Middle frontal gyrus (tissue), 1 donor: Measurements from ENCODE around the gene CCS.
"Not testable (repeated sequence)": the region's sequence is repeated elsewhere in the genome, so short reads cannot be mapped to it uniquely, and the experiment has no call there.

Experiments used
- DNase-seq: peaks from one replicate; pipeline ENCODE4 v3.0.0-alpha.2; 2015; ENCODE audit warnings: low spot score; ENCODE audit errors: extremely low spot score

CCS gene, protein sequence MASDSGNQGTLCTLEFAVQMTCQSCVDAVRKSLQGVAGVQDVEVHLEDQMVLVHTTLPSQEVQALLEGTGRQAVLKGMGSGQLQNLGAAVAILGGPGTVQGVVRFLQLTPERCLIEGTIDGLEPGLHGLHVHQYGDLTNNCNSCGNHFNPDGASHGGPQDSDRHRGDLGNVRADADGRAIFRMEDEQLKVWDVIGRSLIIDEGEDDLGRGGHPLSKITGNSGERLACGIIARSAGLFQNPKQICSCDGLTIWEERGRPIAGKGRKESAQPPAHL

DNA sequence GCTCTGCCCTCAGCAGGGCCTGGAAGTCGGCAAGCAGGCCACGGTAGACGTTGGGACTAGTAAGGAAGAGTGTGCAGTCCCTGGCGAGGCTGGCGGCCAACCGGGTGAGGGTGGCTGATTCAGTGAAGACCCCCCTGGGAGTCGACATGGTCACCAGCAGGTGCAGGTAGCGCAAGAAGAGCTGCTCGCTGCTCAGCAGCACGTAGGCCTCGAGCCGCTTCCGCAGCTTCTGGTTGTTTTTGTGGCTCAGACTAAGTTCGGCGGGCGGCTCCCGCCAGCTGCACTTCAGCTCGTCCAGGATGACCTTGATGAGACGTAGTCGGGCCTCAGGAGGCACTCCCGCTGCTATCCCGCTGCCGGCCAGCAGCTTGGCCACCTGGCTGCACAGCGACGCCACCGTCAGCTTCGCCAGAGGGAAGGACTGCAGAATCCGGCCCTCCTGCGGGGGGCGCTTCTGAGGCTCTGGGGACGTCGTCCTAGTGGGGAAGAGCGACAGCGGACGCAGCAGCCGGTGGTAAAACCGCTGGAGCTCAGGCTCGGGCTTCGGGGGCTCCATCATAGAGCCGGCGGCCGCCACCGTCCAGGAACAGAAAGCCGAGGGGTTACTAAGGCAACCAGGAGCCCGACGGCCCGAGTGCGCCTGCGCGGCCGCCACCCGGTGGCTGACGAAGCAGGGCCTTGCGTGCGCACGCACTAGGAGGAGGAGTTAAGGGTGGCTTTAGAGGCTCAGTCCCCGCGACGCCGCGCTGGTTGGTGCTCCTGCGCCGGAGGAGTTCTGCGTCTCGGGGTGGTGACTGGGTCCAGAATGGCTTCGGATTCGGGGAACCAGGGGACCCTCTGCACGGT, at the start of gene CCS, which contains the start of gene CCDC87:
CCS (plus strand) TSS at position 729 of the 846 bp plus-strand sequence; CDS start at position 806, 77 bp downstream.
CCDC87 (minus strand) TSS at position 607 of the 846 bp plus-strand sequence; CDS start at position 559, 48 bp downstream.
- peak; percentile 89 for DNase-seq

DNA sequence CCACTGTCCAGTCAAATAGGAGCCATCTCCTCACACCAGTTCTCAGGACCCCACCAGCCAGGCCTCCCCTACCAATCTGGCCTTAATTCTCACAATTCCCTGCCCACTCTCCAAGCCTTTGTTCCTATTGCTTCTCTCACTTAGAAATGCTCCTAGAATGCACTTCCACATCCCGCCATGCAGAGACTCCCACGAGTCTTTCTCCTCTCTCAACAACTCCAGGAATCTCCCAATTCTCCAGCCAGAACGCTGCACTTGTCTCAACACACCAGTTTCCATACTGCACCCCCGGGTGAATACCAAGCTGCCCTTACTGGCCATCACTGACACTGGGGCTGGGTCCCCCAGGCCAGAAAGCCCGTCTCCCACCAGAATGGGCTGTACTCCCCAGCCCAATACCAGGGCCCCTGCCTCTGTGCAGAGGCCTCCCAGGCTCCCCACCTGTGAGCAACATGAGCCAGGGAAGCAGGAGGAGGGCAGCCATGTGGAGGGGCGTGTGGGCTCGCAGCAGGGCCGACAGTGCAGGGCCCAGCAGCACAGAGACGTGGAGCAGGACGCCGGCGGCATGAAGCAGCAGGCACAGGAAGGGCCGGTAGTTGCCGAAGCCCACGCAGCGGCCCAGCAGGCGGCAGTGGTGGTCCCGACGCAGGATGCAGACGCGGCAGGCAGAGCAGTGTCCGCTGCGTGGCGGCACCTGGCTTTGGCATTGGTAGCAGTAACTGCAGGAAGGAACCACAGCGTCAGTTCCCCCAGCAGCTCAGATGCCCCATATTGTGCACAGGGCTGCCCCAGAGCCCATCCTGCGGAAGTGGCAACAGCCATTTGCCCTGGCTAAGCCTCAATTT, 49.5 kb upstream of the CCS start:
- DNase-seq = no peak

DNA sequence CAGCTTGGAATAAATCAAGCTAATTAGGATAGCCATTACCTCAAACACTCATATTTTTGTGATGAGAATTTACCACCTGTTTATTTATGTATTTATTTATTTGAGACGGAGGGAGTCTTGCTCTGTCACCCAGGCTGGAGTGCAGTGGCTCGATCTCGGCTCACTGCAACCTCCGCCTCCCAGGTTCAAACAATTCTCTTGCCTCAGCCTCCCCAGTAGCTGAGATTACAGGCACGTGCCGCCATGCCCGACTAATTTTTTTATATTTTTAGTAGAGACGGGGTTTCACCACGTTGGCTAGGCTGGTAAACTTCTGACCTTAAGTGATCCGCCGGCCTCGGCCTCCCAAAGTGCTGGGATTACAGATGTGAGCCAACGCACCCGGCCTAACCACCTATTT, 48.0 kb upstream of the CCS start:
- not testable (repeated sequence) for DNase-seq

DNA sequence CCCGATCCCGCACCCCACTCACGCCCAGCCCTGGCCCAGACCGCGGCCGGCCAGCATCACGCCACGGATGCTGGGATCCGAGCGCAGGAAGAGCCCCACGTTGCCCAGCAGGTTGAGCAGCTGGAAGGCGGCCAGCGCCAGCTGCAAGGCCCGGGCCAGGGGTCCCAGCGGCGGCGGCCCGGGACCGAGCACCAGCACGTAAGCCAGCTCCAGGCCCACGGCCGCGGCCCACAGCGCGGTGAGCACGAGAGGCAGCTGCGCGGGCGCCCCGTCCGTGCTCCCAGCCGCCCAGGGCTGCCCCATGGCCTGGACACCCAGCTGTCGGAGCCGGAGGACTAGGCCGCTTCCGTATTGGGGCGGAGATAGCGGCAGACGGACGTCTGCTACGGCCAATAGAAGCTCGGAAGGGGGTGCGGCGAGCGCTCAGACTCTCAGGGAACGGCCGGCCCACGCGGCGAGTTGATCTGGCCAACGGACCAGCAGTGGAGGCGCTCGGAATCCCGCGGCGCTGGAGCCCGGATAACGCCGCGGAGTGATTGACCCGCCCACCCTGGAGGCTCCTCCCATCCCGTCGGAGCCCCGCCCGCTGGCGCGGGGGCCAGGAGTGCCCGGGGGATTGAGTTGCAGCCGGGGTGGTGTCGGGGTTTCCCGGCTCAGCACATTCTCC, 47.2 kb upstream of the CCS start, which contains the start of gene ZDHHC24:
ZDHHC24 (minus strand) TSS at position 348 of the 667 bp plus-strand sequence; CDS start at position 303, 45 bp downstream.
- DNase-seq = peak; percentile 93

DNA sequence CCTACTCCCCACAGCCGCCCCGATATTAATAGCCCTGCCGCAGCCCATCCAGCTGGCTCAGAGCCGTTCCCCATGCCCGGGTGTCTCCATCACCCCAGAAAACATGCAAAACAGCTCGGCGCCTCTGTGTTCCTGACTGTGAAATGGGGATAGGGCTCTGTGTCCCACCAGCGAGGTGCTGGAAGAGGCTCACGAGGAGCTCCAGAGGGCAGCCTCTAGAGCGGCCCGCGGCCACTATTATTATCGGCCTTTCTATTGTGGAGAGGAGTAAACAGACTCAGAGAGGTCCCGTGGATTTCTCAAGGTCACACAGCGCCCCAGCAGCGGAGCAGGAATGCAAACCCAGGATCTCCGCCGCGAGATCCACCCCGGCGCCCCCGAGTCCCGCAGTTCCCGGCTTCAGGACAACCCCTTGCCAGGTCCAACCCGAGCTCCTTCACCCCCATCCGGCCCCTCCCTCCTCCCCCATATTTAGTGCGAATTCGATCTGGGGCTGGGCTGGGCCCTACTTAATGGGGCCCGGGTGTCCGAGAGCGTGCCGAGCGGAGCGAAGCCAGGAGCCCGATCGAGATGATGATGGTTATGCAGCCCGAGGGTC, 46.5 kb upstream of the CCS start, which contains the start of gene ACTN3:
ACTN3 (plus strand) TSS at position 536 of the 598 bp plus-strand sequence; CDS start at position 571, 35 bp downstream.
- no peak for DNase-seq

DNA sequence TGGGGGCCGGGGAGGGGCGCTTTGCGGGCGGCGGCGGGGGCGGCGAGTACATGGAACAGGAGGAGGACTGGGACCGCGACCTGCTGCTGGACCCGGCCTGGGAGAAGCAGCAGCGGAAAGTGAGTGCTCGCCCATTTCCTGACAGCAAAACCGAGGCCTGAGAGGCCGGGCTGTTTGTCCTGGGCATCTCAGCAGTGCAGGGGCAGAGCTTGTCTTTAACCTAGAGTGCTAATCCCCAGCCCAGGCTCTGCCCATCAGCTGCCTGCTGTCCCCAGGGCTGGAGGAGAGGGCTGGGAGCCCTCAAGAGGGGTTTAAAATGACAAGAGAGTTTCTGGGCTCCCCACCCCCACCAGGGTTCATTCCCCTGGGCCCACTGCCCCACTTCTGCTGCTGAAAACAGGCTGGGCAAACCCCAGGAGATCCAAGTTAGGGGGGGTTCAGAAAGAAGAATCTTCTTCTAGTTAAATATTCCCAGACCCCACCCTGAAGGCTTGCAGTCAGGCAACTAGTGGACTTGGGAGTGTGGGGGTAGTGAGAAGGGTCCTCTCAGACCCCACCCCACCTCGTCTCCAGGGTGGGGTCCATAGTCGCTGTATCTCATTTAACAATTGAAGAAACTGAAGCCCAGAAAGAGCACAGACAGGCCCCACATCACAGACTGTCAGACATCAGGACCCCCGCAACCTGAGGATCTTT, 45.9 kb upstream of the CCS start:
- DNase-seq = no peak

DNA sequence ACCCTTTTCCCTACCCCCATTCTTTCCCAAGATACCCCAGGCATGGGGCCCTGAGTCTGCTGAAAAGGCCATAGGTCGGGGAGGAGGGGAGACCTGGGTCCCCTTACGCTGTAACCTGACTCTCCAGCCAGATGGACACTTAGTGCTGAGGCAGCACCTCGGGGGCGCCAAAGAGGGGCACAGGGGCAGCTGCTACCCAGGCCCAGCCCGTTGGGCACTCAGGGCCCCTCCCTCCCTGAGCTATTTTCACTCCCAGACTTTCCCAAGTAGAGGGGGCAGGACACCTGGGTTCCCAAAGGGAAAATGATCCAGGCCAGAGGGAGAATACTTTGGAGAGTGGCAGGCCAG, 45.3 kb upstream of the CCS start:
- DNase-seq = no peak

DNA sequence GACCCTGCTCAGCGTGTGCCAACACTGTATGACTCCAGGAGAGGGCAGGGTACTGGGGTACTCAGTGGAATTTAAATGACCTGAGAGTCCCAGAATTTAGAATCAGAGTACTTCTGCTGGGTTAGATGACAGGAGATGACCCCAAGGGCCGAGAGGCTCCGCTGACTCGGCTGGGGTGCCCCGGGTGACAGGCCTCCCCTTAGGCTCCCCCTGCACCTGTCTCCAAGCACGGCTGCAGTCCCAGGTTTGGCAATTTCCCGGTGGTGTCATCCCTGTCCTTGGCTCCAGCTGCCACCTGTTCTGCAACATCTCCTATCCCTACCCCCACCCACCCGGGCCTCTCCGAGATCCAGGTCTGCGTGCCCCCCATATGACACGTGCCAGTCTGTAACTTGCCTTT, 44.9 kb upstream of the CCS start:
- no peak for DNase-seq

DNA sequence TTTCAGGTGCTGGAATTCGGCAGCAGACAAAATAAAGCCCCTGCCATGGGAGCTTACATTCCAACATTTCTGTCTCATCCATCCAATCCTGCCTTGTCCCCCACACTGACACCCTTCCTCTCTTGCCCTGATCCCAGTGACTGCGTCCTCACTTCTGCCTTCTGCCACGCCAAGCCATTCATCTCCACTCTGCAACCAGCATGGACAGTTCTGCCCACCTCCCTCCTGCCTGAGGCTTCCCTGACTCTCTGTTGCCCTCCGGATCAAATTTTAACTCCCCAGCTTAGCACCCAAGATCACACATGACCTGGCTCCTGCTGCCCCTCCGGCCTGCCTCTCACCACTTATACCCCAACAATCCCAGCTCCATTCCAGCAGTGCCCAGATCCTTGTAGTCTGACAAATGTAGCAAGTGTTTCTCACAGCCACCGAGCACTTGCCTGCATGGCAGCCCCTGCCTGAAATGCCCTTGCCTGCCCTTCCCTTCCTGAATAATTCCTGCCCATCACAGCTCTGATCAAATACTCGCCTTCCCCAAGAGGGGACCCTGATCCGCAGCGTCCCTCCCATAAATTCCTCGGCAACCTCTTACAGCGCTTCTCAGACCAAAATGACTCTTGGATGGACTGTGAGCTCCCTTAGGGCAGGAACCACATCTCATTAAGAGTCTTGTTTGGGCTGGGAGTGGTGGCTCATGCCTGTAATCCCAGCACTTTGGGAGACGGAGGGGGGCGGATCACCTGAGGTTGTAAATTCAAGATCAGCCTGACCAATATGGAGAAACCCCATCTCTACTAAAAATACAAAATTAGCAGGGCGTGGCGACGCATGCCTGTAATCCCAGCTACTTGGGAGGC, 44.0 kb upstream of the CCS start:
- no peak for DNase-seq

DNA sequence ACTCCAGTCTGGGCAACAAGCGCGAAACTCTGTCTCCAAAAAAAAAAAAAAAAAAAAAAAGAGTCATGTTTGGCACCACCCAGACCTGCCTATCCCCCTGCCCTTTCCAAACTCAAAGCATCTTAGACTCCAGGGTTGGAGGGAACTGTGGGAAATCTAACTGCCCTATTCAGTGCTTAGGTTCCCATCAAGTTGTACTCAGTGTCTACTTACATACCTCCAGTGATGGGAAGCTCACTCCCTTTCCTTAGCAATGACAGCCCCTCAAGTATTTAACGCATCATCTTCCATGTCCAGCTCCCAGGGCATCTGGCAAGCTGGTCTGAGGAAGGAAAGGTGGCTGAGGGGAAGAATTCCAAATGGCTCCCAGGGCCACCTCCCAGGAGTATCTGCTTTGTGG, 43.3 kb upstream of the CCS start:
- no peak for DNase-seq

DNA sequence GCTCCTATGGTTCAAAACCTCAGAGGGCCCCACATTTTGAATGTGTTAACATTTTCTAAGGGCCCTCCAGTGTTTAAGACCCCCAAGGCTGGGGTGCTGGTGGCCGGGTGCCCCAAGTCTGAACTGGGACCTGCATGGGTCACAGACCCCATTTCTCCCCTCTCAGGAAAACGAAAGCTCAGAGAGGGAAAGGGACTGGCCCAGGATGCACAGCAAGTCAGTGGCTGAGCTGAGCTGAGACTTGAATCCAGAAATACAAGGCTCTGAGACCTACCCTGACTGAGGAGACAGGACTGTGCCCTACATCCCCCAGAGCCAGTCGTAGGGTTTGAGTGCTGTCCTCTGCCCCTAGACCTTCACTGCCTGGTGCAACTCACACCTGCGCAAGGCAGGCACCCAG, 42.1 kb upstream of the CCS start:
- no peak for DNase-seq

DNA sequence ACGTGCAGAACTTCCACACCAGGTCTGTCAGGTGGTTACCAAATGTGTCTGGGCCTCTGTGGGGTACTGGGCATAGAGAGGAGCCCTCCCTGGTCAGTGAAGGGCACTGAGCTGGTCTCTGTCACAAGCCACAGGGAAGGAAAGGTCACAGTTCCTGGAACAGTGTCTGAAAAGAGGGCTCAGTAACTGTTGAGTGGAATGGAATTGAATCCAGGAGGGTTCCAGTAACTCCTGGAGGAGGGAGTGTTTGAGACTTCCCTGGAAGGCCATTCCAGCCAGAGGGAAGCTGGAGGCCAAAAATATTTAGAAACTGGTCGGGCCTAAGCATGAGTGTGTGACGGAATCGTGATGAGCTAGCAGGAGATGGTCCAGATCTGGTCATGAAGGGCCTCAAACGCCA, 38.4 kb upstream of the CCS start:
- DNase-seq = no peak

DNA sequence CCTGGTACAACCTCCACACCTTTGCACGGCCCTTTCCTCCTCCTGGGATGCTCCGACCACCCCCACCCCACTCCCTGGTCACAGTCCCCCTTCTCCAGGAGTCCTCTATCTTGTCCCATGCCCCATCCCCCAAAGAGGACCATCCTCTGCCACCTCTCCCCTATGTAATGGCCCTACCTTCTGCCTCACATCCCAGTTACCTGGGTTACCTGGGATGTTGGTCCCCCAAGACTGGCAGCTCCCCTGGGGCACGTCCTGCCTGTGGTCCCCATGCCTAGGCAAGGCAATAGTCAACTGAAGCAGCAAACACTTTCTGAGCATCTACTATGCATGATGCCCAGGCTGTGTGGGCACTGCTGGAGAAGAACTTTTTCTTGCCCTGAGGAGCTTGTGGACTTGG, 37.6 kb upstream of the CCS start:
- no peak for DNase-seq

DNA sequence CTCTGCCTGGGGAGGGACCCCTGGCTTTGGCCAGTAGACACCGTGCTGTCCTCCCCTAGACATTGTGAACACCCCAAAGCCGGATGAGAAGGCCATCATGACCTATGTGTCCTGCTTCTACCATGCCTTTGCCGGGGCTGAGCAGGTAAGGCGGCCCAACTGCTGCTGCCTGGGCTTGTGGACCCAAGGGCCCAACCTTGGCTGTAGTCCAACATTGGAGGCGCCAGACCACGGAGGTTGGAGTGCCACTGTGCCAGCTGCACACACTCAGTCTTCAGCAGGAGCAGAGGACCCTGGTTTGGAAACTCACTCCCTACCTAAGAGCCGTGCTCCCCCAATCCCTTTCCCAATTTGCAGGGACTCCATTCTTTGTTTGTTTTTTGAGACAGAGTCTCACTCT, 36.9 kb upstream of the CCS start:
- DNase-seq = no peak

DNA sequence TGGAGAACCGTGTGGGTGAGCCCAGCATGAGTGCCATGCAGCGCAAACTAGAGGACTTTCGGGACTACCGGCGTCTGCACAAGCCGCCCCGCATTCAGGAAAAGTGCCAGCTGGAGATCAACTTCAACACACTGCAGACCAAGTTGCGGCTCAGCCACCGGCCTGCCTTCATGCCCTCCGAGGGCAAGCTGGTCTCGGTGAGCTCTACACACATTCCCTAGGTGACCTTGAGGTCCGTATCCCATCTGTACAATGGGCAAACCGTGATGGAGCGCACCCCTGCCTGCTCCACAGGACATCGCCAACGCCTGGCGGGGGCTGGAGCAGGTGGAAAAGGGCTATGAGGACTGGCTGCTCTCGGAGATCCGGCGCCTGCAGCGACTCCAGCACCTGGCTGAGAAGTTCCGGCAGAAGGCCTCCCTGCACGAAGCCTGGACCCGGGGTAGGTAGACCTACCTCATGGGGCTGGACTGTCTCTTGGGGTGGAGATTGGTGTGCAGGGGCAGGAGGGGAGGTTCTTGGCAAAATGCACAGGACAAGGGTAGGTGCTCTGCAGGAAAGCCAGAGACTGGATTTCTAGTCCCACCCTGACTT, 35.2 kb upstream of the CCS start:
- no peak for DNase-seq

DNA sequence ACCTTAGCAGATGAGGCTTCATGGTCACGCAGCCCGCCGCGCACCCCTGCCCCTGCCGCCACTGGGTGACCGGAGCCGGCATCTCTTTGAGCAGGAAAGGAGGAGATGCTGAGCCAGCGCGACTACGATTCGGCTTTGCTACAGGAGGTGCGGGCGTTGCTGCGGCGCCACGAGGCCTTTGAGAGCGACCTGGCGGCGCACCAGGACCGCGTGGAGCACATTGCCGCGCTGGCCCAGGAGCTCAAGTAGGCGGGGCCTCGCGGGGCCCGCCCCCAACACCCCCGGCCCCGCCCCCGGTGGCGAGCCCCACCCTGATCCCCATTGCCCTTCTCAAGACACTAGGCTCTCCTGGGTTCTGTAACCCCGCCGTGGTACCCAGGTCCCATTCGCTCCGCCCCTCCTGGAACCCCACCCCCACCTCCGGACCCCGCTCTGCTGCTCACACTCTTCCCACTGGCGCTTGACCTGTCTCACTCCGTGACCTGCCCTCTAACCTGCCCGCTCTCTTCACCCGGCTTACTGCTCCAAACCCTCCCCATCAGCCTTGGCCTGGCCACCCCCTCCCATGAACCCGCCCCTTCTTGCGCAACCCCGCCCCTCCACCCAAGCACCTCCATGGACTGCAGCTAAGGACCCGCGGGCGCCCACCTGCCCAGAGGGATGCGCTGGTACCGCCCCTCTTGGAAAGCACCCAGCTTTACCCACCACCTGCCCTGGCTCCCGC, 33.7 kb upstream of the CCS start:
- DNase-seq = no peak

DNA sequence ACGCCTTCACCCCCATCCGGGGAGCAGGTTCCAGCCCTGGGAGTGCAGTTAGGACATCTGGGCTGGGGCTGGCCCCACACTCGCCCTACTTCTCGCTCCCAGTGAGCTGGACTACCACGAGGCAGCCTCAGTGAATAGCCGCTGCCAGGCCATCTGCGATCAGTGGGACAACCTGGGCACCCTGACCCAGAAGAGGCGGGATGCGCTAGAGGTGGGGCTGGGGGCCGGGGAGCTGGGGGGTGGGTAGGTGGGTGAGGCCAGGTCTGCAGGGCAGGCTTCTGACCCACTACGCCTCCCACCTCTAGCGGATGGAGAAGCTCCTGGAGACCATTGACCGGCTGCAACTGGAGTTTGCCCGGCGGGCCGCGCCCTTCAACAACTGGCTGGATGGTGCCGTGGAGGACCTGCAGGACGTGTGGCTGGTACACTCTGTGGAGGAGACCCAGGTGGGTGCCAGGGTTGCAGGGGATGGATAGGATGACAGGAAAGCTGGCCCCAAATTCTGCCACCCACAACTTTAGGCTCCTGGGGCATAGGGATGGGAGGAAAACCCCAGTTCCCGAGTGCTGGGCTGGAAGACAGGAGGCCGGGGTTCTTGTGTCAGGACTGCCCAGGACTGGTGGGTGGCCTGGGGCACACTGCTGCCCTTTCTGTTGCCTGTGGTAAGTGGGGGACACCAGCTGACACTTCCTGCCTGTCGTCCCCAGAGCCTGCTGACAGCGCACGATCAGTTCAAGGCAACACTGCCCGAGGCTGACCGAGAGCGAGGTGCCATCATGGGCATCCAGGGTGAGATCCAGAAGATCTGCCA, 32.9 kb upstream of the CCS start:
- DNase-seq = no peak
